ENCODE measurements around the gene FRMD4A.
"Not testable (repeated sequence)": the region's sequence is repeated elsewhere in the genome, so short reads cannot be mapped to it uniquely, and the experiment has no call there.

The FRMD4A gene

GRCh38 chr10:13882119-13882711 lies 448.5 kb downstream of the FRMD4A start:
- DNase-seq (ENCODE audit: low read depth): no peak

- DNase-seq (ENCODE audit: low read depth): no peak
These were observed 450.0 kb downstream of the FRMD4A start for GRCh38 chr10:13880760-13881159.

DNA sequence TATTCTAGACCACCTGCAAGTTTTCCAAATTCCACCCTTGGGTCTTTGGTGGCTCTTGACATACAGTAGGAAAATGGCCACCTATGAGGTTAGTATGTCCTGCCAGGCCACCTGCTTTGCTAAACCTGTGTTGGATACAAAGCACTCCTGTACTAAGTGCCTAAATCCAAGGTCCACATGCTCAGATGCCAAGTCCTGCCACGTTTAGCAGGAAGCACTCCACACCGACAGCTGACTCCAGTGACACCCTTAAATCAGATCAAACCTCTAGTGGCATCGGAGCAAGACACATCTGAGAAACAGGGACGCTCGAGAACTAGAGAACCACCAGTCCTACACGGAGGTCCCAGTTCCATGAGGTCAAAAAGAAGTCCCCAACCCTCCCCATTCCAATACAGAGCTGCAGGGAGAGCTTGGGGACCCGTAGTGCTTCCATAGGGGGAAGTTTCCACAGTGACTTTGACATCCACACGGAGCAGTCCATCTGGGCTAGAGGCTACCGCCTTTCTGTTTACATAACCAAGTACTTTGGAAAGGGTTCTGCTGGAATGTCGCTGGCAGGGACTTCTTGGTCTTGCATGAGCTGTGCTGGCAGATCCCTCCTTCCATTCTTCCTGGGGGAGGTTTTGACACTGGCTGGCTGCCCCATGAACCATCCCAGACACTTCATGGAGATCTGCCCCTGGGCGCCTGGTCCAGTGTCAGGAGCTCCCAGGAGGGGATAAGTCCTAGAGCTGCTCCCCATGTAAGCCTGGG lies 453.4 kb downstream of the FRMD4A start:
- no peak for DNase-seq (ENCODE audit: low read depth)

- DNase-seq (ENCODE audit: low read depth): no peak
These were observed 457.5 kb downstream of the FRMD4A start for GRCh38 chr10:13873196-13873595.

DNA sequence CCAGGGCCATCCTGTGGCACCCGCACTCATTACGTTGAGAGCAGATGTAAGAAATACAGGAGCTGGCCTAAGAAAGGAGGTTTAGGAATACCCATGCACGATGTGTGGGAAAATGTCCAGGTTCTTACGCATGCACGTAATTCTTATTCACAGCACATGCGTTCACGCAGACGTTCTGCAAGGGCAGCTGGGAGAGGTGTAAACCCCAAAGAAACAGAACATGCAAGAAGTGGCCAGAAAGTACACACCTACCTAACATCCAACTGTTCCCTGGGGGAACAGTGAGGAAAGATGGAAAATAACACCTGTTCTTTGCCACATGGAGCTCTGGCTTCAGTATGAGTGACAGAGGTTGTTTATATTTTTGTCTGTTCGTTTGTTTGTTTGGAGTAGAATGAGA lies 458.3 kb downstream of the FRMD4A start:
- DNase-seq (ENCODE audit: low read depth): no peak

GRCh38 chr10:13871776-13872175 lies 458.9 kb downstream of the FRMD4A start:
- no peak for DNase-seq (ENCODE audit: low read depth)

DNA sequence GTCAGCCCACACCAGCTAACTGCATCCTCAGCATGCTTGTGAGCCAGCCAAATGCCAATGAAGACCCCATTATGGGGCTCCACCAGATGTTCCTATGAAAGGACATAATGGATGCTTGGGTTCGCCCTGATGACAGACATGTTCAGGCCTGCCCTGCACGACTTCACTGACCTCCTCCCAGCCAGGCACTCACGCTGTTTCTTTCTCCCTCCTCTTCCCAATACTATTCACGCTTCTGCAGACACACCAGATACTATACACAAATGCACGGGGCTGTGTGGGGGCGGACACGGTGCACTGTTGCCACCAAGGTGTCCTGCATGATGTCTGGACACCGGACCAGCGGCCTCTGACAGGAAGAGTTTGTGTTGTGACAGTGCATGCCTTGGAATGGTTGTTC lies 459.7 kb downstream of the FRMD4A start:
- DNase-seq (ENCODE audit: low read depth): no peak

GRCh38 chr10:13869295-13869664 lies 461.4 kb downstream of the FRMD4A start:
- no peak for DNase-seq (ENCODE audit: low read depth)

DNA sequence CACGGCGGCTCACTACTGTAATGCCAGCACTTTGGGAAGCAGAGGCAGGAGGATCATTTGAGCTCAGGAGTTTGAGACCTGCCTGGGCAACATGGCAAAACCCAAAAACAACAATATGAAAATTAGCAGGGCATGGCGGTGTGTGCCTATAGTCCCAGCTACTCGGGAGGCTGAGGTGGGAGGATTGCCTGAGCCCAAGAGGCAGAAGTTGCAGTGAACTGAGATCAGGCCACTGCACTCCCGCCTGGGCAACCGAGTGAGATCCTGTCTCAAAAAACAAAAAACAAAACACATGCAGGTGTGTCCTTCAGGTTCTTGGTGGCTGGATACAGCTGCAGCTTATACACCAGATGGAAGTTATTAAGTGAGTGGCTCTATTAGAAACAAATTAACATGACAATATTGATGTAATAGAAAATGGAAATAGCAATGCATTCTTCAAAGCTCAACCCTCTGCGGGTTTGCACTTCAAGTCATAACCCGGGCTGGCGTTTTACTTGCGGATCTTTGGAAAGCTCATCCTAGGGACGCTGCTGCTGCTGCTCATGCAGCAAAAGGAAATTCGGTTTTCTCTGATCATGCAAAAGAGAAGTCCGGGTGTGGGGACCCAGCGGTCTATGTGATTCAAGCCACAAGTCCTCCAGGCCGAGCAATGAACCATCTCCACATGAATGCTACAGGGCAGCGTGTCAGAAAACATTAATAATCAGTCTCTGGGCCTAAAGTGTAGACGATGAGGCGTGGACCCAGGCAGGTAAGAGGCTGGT lies 462.0 kb downstream of the FRMD4A start:
- no peak for DNase-seq (ENCODE audit: low read depth)

- no peak for DNase-seq (ENCODE audit: low read depth)
These were observed 462.9 kb downstream of the FRMD4A start for GRCh38 chr10:13867822-13868221.

DNA sequence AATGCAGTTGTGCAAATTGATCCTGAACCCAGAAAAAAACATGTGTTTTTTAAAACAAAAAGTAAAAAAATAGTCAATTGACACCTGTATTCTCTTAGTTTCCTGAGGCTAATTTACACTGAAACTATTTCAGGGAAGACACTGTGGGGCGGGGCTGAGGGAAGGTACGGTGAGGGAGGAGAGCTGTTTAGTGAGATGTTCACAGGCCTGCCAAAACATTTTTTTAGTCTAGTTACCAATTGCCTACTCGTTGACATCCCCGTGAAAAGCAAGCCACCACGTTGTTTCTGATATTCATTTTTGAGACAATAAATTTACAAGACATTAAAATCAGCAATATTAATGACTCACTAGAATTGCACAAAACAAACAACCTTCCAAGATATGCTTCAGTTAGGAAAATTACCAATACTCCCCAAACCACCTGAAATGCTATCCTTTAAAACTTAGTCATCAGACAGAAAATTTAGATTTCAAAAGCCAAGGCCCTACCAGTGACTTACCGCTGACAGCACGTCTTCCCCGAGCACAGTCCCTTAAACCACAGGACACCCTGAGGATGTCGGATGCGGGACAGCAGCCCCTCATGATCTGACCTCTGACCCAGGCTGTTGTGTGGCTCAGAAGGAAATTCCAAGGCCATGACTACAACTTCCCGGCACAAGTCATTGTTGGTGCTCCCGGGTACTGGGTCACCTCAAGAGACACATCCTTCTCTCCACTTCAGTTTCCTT lies 464.8 kb downstream of the FRMD4A start:
- DNase-seq (ENCODE audit: low read depth): no peak

DNA sequence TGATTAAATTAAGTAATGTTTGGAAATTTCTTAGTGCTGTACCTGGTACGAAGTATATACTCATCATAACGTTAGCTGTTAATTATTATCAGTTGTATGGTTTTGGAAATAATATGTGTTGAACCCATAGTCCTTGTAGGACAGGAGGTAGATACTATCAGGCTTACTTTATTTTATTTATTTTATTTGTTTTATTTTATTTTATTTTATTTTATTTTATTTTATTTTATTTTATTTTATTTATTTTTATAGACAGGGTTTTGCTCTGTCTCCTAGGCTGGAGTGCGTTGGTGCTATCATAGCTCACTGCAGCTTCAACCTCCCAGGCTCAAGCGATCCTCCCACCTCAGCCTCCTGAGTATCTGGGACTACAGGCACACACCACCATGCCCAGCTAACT lies 465.5 kb downstream of the FRMD4A start:
- not testable (repeated sequence) for DNase-seq (ENCODE audit: low read depth)

DNA sequence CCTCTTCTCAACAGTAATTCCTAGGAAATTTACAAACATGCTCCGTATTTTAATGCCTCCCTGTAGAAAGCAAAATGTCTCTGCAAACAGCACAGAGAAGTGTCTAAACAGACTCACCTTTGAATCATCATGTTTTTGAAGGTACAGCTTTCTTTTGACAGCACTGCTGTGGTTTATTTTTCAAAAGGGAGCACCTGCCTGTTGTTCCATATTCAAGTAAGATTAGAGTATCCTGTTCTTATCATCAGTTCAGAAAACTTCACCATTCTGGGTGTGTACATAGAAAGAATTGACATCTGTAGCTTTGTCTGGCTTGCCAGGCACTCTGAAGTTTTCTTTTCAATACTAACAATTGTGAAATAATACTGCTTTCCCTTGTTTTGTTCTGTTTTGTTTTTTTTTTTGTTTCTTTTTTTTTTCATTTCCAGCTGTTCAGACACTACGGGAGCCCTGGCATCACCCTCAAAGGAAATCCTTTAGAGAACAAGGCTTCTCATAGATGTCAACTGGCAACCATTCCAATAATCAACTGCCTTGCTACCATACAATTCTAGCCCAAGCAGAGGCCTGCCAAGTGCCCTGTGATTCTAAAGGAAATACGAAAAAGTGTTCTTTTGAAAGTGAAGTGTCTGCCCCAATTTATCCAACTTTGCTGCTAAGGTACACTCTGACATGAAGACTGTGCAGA lies 468.0 kb downstream of the FRMD4A start:
- DNase-seq (ENCODE audit: low read depth): no peak

DNA sequence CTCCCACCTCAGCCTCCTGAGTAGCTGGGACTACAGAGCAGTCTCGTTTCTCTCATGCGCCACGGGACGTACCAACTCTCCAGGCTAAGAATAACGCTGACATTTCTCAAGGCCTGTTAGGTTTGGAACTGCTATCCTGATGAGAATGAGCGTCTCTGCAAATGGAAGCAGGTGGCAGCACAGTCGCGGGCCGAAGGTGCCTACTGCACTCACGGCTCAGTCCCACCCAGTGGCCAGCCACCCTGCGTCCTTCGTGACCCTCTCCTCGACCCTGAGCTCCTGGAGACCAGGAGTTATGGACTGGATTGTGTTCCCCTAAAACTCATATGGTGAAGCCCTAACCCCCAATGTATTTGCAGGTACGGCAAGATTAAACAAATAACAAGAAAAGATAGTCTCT lies 469.8 kb downstream of the FRMD4A start:
- no peak for DNase-seq (ENCODE audit: low read depth)

DNA sequence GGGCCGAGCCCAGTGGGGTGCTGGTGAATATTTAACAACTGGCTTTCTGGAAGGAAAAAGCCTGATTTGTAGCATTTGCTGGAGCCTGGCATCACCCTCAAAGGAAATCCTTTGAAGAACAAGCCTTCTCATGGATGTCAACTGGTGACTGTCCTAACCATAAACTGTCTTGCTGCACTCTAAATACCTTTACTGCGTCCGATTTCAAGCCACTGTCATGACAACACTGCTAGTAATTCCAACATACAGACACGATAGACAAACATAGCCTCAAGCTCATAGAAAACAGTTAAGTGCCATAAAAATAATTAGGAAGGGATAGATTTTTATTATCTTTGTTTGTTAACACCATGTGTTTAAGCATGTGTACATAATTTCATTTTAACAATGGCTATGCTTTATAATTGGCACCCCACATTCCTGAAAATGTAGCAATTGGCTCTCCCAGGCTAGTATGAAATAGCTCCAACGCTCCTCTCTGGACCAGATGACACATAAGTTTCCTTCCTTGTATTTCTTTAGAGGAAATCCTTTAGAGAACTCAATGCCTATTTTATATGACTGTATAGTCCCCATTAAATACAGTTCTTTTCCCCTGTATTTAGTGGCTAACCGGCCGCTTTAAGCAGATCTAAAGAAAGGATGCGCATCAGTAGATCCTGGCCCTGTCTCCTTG lies 470.6 kb downstream of the FRMD4A start:
- no peak for DNase-seq (ENCODE audit: low read depth)

GRCh38 chr10:13858709-13859108 lies 472.0 kb downstream of the FRMD4A start:
- DNase-seq (ENCODE audit: low read depth): no peak

DNA sequence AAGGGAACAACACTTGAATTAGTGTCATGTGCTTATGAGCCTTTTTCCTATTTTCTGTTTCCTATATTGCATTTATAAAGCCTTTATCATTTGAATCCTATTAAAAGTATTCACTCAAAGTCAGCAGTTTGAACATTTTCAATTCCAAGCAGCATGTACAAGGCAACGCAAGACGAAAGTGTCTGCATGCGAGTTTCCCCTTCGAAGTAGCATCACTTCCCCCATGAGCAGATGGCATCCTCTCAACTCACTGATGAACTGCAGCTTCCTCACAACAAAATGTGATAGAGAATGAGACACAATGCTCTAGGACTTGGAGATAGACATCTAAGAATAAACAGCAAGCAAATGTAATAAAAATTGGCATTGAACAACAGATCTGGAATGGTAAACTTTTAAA lies 473.3 kb downstream of the FRMD4A start:
- no peak for DNase-seq (ENCODE audit: low read depth)

DNA sequence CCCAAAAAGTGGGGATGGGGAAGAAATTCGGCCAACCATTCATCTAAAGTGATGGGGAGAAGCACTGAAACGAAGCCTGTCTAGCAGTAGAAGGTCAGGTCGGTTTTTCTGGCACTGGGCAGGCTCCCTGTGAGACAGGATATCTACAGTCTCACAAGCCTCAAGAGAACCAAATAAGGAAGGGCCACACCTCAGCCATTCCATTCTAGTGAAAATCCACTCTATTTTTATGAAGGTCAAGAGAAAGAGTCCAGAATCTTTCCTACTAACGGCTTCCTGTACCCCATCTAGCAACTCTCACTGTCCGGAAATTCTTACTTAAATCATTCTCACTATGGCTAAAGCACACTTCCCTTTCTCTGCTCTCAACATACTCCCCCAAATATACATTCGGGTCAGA lies 476.9 kb downstream of the FRMD4A start:
- DNase-seq (ENCODE audit: low read depth): no peak

DNA sequence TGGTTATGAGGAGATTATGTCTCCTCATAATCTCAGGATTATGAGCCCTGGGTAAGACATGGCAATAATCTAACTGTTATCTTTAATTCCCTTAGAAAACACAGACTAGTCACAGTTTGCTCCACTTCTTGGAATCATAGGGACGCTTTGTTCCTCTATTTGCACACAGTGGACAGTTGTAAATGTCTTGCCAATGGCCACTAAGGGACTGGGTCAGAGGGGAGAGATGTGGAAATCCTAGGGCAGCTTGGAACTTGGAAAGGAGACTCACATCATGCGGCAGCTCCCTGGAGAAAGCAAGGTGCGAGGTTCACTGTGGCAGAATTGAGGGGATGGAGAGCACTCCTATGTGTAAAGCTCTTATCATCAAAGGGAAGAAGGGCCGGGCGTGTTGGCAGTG lies 477.9 kb downstream of the FRMD4A start:
- no peak for DNase-seq (ENCODE audit: low read depth)

DNA sequence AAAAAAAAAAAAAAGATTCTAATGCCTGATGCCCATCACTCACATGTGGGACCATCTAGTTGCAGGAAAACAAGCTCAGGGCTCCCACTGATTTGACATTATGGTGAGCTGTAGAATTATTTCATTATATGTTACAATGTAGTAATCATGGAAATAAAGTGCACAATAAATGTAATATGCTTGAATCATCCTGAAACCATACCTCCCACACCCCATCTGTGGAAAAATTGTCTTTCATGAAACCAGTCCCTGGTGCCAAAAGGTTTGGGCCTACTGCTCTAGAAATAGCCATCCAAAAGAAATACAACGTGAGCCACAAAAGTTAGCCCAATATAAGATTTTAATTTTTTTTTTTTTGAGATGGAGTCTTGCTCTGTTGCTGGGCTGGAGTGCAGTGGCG lies 478.8 kb downstream of the FRMD4A start:
- DNase-seq (ENCODE audit: low read depth): no peak
